ENCODE measurements around the gene LRP5. TPM values are rescaled to one million over a fixed set of nuclear protein-coding genes. Genes with fewer than 3 reads are reported as not detected.

The LRP5 gene
- total RNA-seq, 4 donors from 2014 or later: 27.3 to 60.1 (median 35.0) TPM

DNA sequence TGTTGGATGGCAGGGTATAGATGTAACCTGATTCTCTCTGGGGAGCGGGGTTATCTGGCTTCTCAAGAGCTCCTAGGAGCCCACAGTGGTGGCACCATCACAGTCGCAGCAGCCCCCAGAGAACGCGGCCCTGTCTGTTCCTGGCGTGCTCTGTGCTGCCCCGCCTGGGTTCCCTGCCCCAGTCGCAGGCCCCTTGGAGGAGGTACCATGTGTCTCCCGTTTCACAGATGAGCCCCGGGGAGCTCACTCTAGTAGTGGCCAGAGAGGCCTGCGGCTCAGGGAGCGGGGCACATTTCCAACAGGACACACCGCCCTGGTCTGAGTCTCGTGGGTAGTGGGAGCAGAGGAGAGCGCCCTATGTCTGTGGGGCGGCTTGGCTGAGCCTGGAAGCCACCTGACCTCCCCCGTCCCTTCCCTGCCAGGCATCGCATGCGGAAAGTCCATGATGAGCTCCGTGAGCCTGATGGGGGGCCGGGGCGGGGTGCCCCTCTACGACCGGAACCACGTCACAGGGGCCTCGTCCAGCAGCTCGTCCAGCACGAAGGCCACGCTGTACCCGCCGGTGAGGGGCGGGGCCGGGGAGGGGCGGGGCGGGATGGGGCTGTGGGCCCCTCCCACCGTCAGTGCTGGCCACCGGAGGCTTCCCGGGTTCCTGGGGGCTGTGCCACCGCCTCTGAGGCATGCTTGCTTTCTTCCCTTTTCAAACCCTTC is 127.1 kb downstream of the LRP5 start:
- Histone ChIP-seq H3K36me3 (peaks cover 66% of the 10 kb centered on the region), H3K9me3 (no peaks in the 10 kb centered on the region), H3K4me3 (no peak overlapping the region), H3K4me1 (peaks cover 13% of the 10 kb centered on the region), H3K27me3 (no peaks in the 10 kb centered on the region), H3K27ac (no peak overlapping the region)
- TF ChIP-seq EP300 (IDR thresholded peaks at IDR 0.05) (no peak), POLR2AphosphoS5 (IDR thresholded peaks at IDR 0.05) (no peak), POLR2A (IDR thresholded peaks at IDR 0.05) (no peak)
- TF ChIP-seq, protein P1, sequence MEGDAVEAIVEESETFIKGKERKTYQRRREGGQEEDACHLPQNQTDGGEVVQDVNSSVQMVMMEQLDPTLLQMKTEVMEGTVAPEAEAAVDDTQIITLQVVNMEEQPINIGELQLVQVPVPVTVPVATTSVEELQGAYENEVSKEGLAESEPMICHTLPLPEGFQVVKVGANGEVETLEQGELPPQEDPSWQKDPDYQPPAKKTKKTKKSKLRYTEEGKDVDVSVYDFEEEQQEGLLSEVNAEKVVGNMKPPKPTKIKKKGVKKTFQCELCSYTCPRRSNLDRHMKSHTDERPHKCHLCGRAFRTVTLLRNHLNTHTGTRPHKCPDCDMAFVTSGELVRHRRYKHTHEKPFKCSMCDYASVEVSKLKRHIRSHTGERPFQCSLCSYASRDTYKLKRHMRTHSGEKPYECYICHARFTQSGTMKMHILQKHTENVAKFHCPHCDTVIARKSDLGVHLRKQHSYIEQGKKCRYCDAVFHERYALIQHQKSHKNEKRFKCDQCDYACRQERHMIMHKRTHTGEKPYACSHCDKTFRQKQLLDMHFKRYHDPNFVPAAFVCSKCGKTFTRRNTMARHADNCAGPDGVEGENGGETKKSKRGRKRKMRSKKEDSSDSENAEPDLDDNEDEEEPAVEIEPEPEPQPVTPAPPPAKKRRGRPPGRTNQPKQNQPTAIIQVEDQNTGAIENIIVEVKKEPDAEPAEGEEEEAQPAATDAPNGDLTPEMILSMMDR (IDR thresholded peaks at IDR 0.05): no peak
- WGBS: 47% methylated on average over 19 of the region's 38 CpGs
- DNase-seq (ENCODE audit: low spot score in 2 of 2): no peak

GRCh38 chr11:68440224-68440623 is 127.8 kb downstream of the LRP5 start:
- H3K9me3 ChIP-seq: no peaks in the 10 kb centered on the region
- no peak overlapping the region for H3K4me3 ChIP-seq
- TF ChIP-seq, protein P1 (IDR thresholded peaks at IDR 0.05): no peak
- TF ChIP-seq EP300 (IDR thresholded peaks at IDR 0.05) (no peak), POLR2A (IDR thresholded peaks at IDR 0.05) (no peak), POLR2AphosphoS5 (IDR thresholded peaks at IDR 0.05) (no peak)
- H3K36me3 ChIP-seq: peaks cover 60% of the 10 kb centered on the region
- peaks cover 13% of the 10 kb centered on the region for H3K4me1 ChIP-seq
- H3K27ac ChIP-seq: no peak overlapping the region
- no peaks in the 10 kb centered on the region for H3K27me3 ChIP-seq
- 92% methylated on average over 8 of the region's 8 CpGs for WGBS
- DNase-seq (ENCODE audit: low spot score in 2 of 2): no peak

- H3K27me3 ChIP-seq: no peaks in the 10 kb centered on the region
- H3K9me3 ChIP-seq: no peaks in the 10 kb centered on the region
- H3K27ac ChIP-seq: no peak overlapping the region
- 63% methylated on average over 6 of the region's 6 CpGs for WGBS
- no peak overlapping the region for H3K4me3 ChIP-seq
- DNase-seq (ENCODE audit: low spot score in 2 of 2): no peak
- TF ChIP-seq POLR2AphosphoS5 (IDR thresholded peaks at IDR 0.05) (no peak), EP300 (IDR thresholded peaks at IDR 0.05) (no peak), POLR2A (IDR thresholded peaks at IDR 0.05) (no peak)
- TF ChIP-seq, protein P1 (IDR thresholded peaks at IDR 0.05): no peak
- peaks cover 56% of the 10 kb centered on the region for H3K36me3 ChIP-seq
- peaks cover 13% of the 10 kb centered on the region for H3K4me1 ChIP-seq
These were observed 129.3 kb downstream of the LRP5 start for GRCh38 chr11:68441466-68442230.

- peaks cover 51% of the 10 kb centered on the region for H3K36me3 ChIP-seq
- no peak overlapping the region for H3K4me3 ChIP-seq
- 91% methylated on average over 9 of the region's 10 CpGs for WGBS
- H3K4me1 ChIP-seq: peaks cover 7% of the 10 kb centered on the region
- H3K27me3 ChIP-seq: no peaks in the 10 kb centered on the region
- DNase-seq (ENCODE audit: low spot score in 2 of 2): no peak
- no peak overlapping the region for H3K27ac ChIP-seq
- TF ChIP-seq POLR2AphosphoS5 (IDR thresholded peaks at IDR 0.05) (no peak), POLR2A (IDR thresholded peaks at IDR 0.05) (no peak), EP300 (IDR thresholded peaks at IDR 0.05) (no peak)
- TF ChIP-seq, protein P1 (IDR thresholded peaks at IDR 0.05): no peak
- H3K9me3 ChIP-seq: no peaks in the 10 kb centered on the region
These were observed 130.0 kb downstream of the LRP5 start for GRCh38 chr11:68442433-68442832.

GRCh38 chr11:68444566-68444965 is 132.2 kb downstream of the LRP5 start:
- peaks cover 43% of the 10 kb centered on the region for H3K36me3 ChIP-seq

More at GRCh38 chr11:68444566-68444965, 132.2 kb downstream of the LRP5 start:
- 65% methylated on average over 6 of the region's 6 CpGs for WGBS
- no peak overlapping the region for H3K27ac ChIP-seq
- H3K9me3 ChIP-seq: no peaks in the 10 kb centered on the region
- TF ChIP-seq POLR2A (IDR thresholded peaks at IDR 0.05) (no peak), POLR2AphosphoS5 (IDR thresholded peaks at IDR 0.05) (no peak), EP300 (IDR thresholded peaks at IDR 0.05) (no peak)
- TF ChIP-seq, protein P1 (IDR thresholded peaks at IDR 0.05): no peak
- DNase-seq (ENCODE audit: low spot score in 2 of 2): no peak
- H3K27me3 ChIP-seq: no peaks in the 10 kb centered on the region
- H3K4me1 ChIP-seq: no peaks in the 10 kb centered on the region
- H3K4me3 ChIP-seq: no peak overlapping the region

Measured in suprapubic skin (tissue), 4 donors.